GM12892 (cell line): ENCODE data around the gene BIN2.
A peak's percentile ranks its signal among the peaks of the same experiment; 100 is the strongest.

Experiments used
- DNase-seq: peaks from one replicate; pipeline ENCODE4 v3.0.0; 2011; ENCODE audit not compliant: insufficient read length
- FAIRE-seq: peaks from 2 replicates; lab custom pipeline; 2011; peaks lifted over from hg19 to GRCh38; lab: Jason Lieb, UNC
- POLR2A ChIP-seq: IDR thresholded peaks from 2 replicates; pipeline ENCODE4 v1.6.1; 2011; ENCODE audit warnings: low read depth, low read length, control low read depth
- POLR2AphosphoS5 ChIP-seq: IDR thresholded peaks from 2 replicates; pipeline ENCODE4 v1.6.1; 2011; ENCODE audit warnings: low read depth, low read length, control low read depth
- TAF1 ChIP-seq: IDR thresholded peaks from 2 replicates; pipeline ENCODE4 v1.6.1; 2011; ENCODE audit warnings: low read depth, mild to moderate bottlenecking, control low read depth, low read length, borderline replicate concordance

The BIN2 gene

GRCh38 chr12:51362307-51362706 is 38.3 kb upstream of the BIN2 start:
- TF ChIP-seq POLR2A: no peak
- TF ChIP-seq TAF1: no peak
- no peak for TF ChIP-seq POLR2AphosphoS5
- FAIRE-seq: no peak

DNA sequence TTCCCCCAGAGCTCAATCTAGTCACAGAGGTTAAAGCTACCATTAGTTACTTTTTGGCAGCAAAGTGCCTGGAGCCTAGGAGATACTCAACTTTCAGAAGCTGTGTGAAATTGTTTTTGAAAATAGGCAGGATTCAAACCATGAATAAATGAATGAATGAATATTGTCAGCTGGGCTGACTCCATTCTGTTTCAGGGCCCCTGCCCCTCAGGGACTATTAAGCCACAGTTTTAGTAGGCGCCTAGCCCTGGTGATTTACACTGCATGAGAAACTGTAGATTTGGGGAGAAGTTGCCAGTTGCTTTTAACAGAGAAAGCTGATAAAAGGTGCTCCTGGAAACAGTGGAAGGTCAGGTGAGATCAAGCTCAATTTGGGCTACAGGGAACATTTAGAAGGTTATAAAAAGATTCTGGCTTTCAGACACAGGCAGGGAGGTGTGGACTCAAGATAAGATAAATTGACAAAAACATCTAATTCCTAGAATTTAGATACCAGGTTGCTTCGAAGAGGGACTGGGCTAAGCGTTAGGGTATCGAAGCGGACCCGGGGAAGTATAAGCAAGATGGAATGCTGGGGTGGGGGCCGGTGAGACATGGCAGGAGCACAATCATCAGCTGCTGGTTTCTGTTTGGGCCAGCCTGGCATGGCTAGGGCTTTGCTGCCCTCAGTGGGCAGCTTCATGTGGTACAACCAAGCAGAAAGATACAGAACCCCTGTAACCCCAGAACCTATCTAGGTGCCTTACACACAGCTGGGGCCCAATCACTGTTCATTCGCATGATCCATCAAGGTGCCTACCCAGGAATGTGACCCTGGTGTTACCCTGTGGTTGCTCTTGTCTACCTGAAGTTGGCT is 37.4 kb upstream of the BIN2 start:
- FAIRE-seq (no peak), DNase-seq (no peak)
- TF ChIP-seq POLR2A (no peak), TAF1 (no peak), POLR2AphosphoS5 (no peak)

More at GRCh38 chr12:51362307-51362706, 38.3 kb upstream of the BIN2 start:
- no peak for DNase-seq

DNA sequence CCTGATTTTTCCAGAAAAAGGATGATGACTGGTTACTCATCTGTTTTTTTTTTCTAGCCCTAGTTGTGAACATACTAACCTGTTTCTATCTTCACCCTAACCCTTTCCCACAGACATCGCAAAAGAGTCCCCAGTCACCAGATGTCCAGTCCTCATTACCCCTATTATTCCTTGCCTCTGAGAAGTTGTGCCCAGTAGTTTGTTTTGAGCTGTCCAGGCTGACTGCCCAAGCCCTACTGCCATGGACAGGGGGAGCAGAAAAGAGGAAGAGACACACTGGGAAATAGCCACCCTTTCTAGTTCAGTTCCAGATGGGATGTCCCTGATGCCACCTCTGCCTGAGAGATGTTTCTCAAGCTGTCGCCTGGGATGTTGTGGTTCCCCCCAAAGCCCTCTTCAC is 36.3 kb upstream of the BIN2 start:
- FAIRE-seq (no peak), DNase-seq (no peak)
- TF ChIP-seq TAF1 (no peak), POLR2A (no peak), POLR2AphosphoS5 (no peak)

- DNase-seq: no peak
- no peak for FAIRE-seq
- TF ChIP-seq POLR2AphosphoS5 (no peak), POLR2A (no peak), TAF1 (no peak)
Observed at GRCh38 chr12:51359851-51360250, 35.9 kb upstream of the BIN2 start.

GRCh38 chr12:51358496-51358895 is 34.5 kb upstream of the BIN2 start:
- no peak for FAIRE-seq

GRCh38 chr12:51357374-51358047 is 33.5 kb upstream of the BIN2 start:
- TF ChIP-seq POLR2A (peak; percentile 58; the same call in 1 of the 2 replicates), POLR2AphosphoS5 (no peak; the same call in 1 of the 2 replicates), TAF1 (0 out of 2 replicates have a peak, but pooled peaks have one; percentile 24)
- FAIRE-seq (peak; percentile 85), DNase-seq (no peak)

More at GRCh38 chr12:51358496-51358895, 34.5 kb upstream of the BIN2 start:
- TF ChIP-seq TAF1: no peak
- no peak for TF ChIP-seq POLR2A
- TF ChIP-seq POLR2AphosphoS5: no peak
- no peak for DNase-seq

DNA sequence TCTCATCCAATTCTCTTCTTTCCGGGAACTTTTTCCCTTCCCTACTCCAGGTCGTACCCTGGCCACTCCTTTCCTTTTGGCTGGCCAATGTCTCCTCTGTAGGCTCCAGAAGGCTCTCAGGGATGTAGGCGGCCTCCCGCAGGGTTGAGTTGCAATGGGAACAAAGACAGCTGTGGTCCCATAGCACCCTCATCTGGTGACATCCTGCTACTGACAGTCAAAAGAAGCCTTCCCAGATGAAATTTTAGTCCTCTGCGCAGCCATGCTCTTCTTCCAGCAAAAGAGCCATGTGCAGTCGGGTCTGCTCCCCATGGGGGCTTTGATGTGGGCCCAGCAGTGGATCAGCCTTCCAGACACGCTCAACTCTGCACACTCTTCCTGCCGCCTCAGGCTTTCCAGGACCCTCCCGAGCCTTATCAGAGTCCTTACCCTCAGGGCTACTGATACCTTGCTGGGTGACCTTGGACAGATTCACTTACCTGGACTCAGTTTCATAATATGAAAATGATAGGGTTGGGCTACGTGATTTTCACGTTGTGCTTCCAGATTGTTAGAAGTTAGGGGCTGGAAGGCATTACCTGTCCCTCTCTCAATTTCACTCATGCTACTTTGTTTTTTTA is 28.0 kb upstream of the BIN2 start:
- FAIRE-seq (no peak), DNase-seq (no peak)
- no peak for TF ChIP-seq POLR2A
- no peak for TF ChIP-seq POLR2AphosphoS5
- TF ChIP-seq TAF1: no peak

- FAIRE-seq: no peak
- TF ChIP-seq POLR2A (no peak), TAF1 (no peak), POLR2AphosphoS5 (no peak)
- no peak for DNase-seq
Observed at GRCh38 chr12:51349026-51349425, 25.1 kb upstream of the BIN2 start.

GRCh38 chr12:51348116-51348515 is 24.1 kb upstream of the BIN2 start:
- DNase-seq (no peak), FAIRE-seq (no peak)
- TF ChIP-seq POLR2AphosphoS5 (no peak), POLR2A (no peak), TAF1 (no peak)

- no peak for FAIRE-seq
- no peak for DNase-seq
Observed at GRCh38 chr12:51346581-51346980, 22.6 kb upstream of the BIN2 start, which contains the start of gene CELA1. CELA1 (minus strand) TSS chr12:51346679; CDS start chr12:51346638, 41 bp downstream.

DNA sequence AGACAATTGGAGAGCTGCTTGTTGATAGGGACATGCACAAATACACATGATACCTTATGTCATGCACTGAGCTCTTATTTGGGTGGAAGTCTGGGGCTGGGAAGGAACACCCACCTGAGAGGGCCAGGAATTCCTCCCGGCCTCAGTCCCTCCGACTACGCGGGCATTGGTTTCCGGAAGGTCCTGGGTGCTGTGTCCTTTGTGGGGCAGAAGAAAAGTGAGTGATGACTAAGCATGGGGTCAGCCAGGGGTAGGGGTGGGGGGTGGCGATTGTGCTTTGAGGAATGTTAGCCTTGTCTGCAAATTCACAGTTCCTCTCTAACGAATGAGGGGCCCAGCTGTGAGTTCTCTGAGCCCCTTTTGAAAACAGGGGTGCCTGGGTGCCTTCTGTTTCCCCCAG is 21.7 kb upstream of the BIN2 start:
- TF ChIP-seq TAF1 (no peak), POLR2AphosphoS5 (no peak), POLR2A (no peak)
- DNase-seq: no peak
- FAIRE-seq: no peak

More at GRCh38 chr12:51346581-51346980, 22.6 kb upstream of the BIN2 start, which contains the start of gene CELA1:
- TF ChIP-seq POLR2AphosphoS5: no peak
- no peak for TF ChIP-seq POLR2A
- no peak for TF ChIP-seq TAF1
